K562 (cell line): Measurements from ENCODE around the gene CD99L2. TPM values are rescaled to one million over a fixed set of nuclear protein-coding genes. Genes with fewer than 3 reads are reported as not detected.

ENCODE experiments used
- ATAC-seq: fragments of 200-7000 bp; cut with Tn5 transposase; 3 replicates; pipeline ENCODE4 v1.9.1; 2020; ENCODE audit warnings: moderate library complexity
- BruUV-seq: library from RNA; stranded (reverse); fragments of 400-500 nt; replicated peaks from 2 replicates; lab custom pipeline; 2021; lab: Mats Ljungman, UMichigan
- CTCF ChIA-PET: fragments of 300-600 bp; formaldehyde crosslinking; extraction: SDS; loops from one replicate; lab custom pipeline; 2021; ENCODE audit warnings: low intra/inter-chr PET ratio; lab: Yijun Ruan, JAX
- POLR2A ChIA-PET: fragments of 300-600, 350-650 bp; sonication (Branson Sonifier 250); formaldehyde crosslinking; extraction: SDS; loops from one replicate; lab custom pipeline; 2021; ENCODE audit warnings: antibody characterized with exemption, inconsistent platforms; lab: Yijun Ruan, JAX
- DNase-seq, 4 experiments: peaks; one replicate each; pipeline versions ENCODE4 v3.0.0 to v3.0.0-alpha.2; 2011 to 2018; ENCODE audit warnings: low spot score in 3 of 4, mixed read lengths in 3 of 4; ENCODE audit errors: extremely low read depth in 1 of 4
- FAIRE-seq: peaks from 2 replicates; lab custom pipeline; 2011; peaks lifted over from hg19 to GRCh38; lab: Jason Lieb, UNC
- H2AFZ ChIP-seq: 2 replicates; pipeline ENCODE4 v1.6.0; 2011; ENCODE audit warnings: low read depth, low read length, control low read depth, inconsistent platforms
- H3K27ac ChIP-seq: fragments of 200-600 bp; 3 replicates; pipeline ENCODE4 v1.8.0; 2011; ENCODE audit warnings: low read depth, mild to moderate bottlenecking, control low read depth, inconsistent platforms, low read length, moderate library complexity, mixed read lengths; ENCODE audit errors: extremely low read depth
- H3K27me3 ChIP-seq, 2 experiments: fragments of 300-600 bp in 1 of 2; 2 replicates in 1 of 2; 3 replicates in 1 of 2; pipeline versions ENCODE4 v1.6.0 to v1.8.0; 2011; ENCODE audit warnings: inconsistent platforms in 2 of 2, low read length in 2 of 2, mild to moderate bottlenecking in 1 of 2, mixed read lengths in 1 of 2, moderate library complexity in 1 of 2; ENCODE audit not compliant: control insufficient read depth in 2 of 2, insufficient read depth in 2 of 2
- H3K36me3 ChIP-seq: fragments of 300-600 bp; 3 replicates; pipeline ENCODE4 v1.8.0; 2011; ENCODE audit warnings: mild to moderate bottlenecking, low read length, inconsistent platforms; ENCODE audit not compliant: control insufficient read depth, insufficient read depth
- H3K4me1 ChIP-seq, 2 experiments: fragments of 200-600 bp in 1 of 2; replicated peaks in 1 of 2; 2 replicates in 1 of 2; 3 replicates in 1 of 2; pipeline versions ENCODE4 v1.5.1 to v1.8.0; 2011; ENCODE audit warnings: inconsistent platforms in 2 of 2, low read length in 2 of 2, mild to moderate bottlenecking in 1 of 2, mixed read lengths in 1 of 2, moderate library complexity in 1 of 2; ENCODE audit not compliant: control insufficient read depth in 2 of 2, insufficient read depth in 2 of 2
- H3K4me2 ChIP-seq: 2 replicates; pipeline ENCODE4 v1.6.1; 2011; ENCODE audit warnings: low read length, control low read depth, inconsistent platforms, mixed read lengths; ENCODE audit not compliant: insufficient read depth
- H3K4me3 ChIP-seq: fragments of 200-600 bp; sonication (generic), shearing (Covaris generic); 2 replicates; pipeline ENCODE4 v1.5.1; 2016; ENCODE audit warnings: control low read depth, inconsistent platforms
- H3K79me2 ChIP-seq: fragments of 200-600 bp; 3 replicates; pipeline ENCODE4 v1.8.0; 2011; ENCODE audit warnings: low read length, inconsistent platforms; ENCODE audit not compliant: control insufficient read depth, insufficient read depth
- H3K9ac ChIP-seq, 2 experiments: 2 replicates each; pipeline versions ENCODE4 v1.6.0 to v1.6.1; 2011; ENCODE audit warnings: low read depth in 2 of 2, low read length in 2 of 2, control low read depth in 1 of 2, inconsistent platforms in 1 of 2, mild to moderate bottlenecking in 1 of 2, mixed read lengths in 1 of 2; ENCODE audit not compliant: insufficient read depth in 1 of 2
- H3K9me1 ChIP-seq: one replicate; pipeline ENCODE4 v1.6.0; 2011; ENCODE audit warnings: inconsistent platforms, mild to moderate bottlenecking, low read length, moderate library complexity; ENCODE audit not compliant: control insufficient read depth, insufficient read depth
- H3K9me3 ChIP-seq: replicated peaks from 2 replicates; pipeline ENCODE4 v1.5.1; 2011; ENCODE audit warnings: low read depth, low read length, inconsistent platforms; ENCODE audit not compliant: control insufficient read depth, insufficient read depth
- H4K20me1 ChIP-seq: replicated peaks from 2 replicates; pipeline ENCODE4 v1.6.1; 2011; ENCODE audit warnings: low read length, inconsistent platforms, mixed read lengths; ENCODE audit not compliant: control insufficient read depth, insufficient read depth
- ARHGAP35 ChIP-seq: fragments of 450-650 bp; IDR thresholded peaks from 2 replicates; pipeline ENCODE4 v1.6.1; 2018; ENCODE audit not compliant: partially characterized antibody
- PATZ1 ChIP-seq: fragments of 250-450 bp; sonication (Bioruptor Pico); IDR thresholded peaks from 2 replicates; pipeline ENCODE4 v1.5.0; 2020; ENCODE audit warnings: mild to moderate bottlenecking, borderline replicate concordance
- PCBP1 ChIP-seq: fragments of 200-400 bp; formaldehyde crosslinking; IDR thresholded peaks from 2 replicates; pipeline ENCODE4 v1.6.1; 2018; ENCODE audit warnings: mild to moderate bottlenecking, low read depth, low read length; ENCODE audit not compliant: poor library complexity, severe bottlenecking
- PREB ChIP-seq: sonication (generic); formaldehyde crosslinking; IDR thresholded peaks from 2 replicates; pipeline ENCODE4 v1.8.1; 2023; ENCODE audit warnings: mild to moderate bottlenecking, missing genetic modification reagents
- PYGO2 ChIP-seq: fragments of 450-650 bp; IDR thresholded peaks from 2 replicates; pipeline ENCODE4 v1.6.1; 2016; ENCODE audit warnings: mild to moderate bottlenecking, missing genetic modification characterization, moderate library complexity, missing compliant biosample characterization
- RBM25 ChIP-seq: fragments of 200-400 bp; formaldehyde crosslinking; IDR thresholded peaks from 2 replicates; pipeline ENCODE4 v1.6.1; 2018; ENCODE audit warnings: low read length, low read depth, moderate library complexity; ENCODE audit not compliant: severe bottlenecking
- RBM39 ChIP-seq: fragments of 200-400 bp; formaldehyde crosslinking; optimal IDR thresholded peaks from 2 replicates; pipeline ENCODE3; 2018; ENCODE audit warnings: low read depth, low read length
- RHOXF2B ChIP-seq: fragments of 250-450 bp; sonication (Bioruptor Pico); conservative IDR thresholded peaks from 2 replicates; pipeline ENCODE4 v1.5.1; 2021
- SMARCC2 ChIP-seq: fragments of 450-650 bp; IDR thresholded peaks from 2 replicates; pipeline ENCODE4 v1.6.1; 2017; ENCODE audit warnings: antibody characterized with exemption, moderate library complexity, mild to moderate bottlenecking, low read depth
- TCF7 ChIP-seq: sonication (generic); IDR thresholded peaks from 2 replicates; pipeline ENCODE4 v1.6.1; 2016; ENCODE audit warnings: antibody characterized with exemption, borderline replicate concordance
- TEAD1 ChIP-seq, 2 experiments: fragments of 450-650 bp in 1 of 2; sonication (generic) in 1 of 2; formaldehyde crosslinking; IDR thresholded peaks; 2 replicates each; pipeline versions ENCODE4 v1.4.0 to v1.8.0; 2020 to 2022; ENCODE audit warnings: mild to moderate bottlenecking in 2 of 2, missing genetic modification reagents in 1 of 2
- ZEB2 ChIP-seq: fragments of 450-650 bp; IDR thresholded peaks from 2 replicates; pipeline ENCODE4 v1.6.1; 2016
- ZFP36 ChIP-seq: fragments of 150-350 bp; IDR thresholded peaks from 2 replicates; pipeline ENCODE4 v1.6.1; 2018; ENCODE audit warnings: low read length, low read depth; ENCODE audit not compliant: partially characterized antibody
- ZNF217 ChIP-seq: sonication (generic); formaldehyde crosslinking; IDR thresholded peaks from 2 replicates; pipeline ENCODE4 v1.8.0; 2022; ENCODE audit warnings: mild to moderate bottlenecking, missing genetic modification reagents
- ZNF586 ChIP-seq: fragments of 450-650 bp; formaldehyde crosslinking; conservative IDR thresholded peaks from 2 replicates; pipeline ENCODE4 v1.4.0; 2020; ENCODE audit warnings: mild to moderate bottlenecking, moderate library complexity
- WGBS: fragments of 100-300 bp; shearing (Covaris generic); methylation state at CpG from one replicate; pipeline ENCODE4 v1.1.6; 2016; ENCODE audit warnings: low coverage, mixed read lengths; ENCODE audit not compliant: insufficient coverage; ENCODE audit errors: missing lambda C conversion rate; 5-methylcytosine and 5-hydroxymethylcytosine counted together
- in situ Hi-C: fragments of 300-500 bp; cut with MboI; formaldehyde crosslinking; loops from 4 replicates; pipeline ENCODE4 v1.15.0; 2018; ENCODE audit warnings: inconsistent platforms, mixed read lengths
- intact Hi-C: fragments of 100-400 bp; cut with micrococcal nuclease; formaldehyde crosslinking; loops from 2 replicates; pipeline ENCODE4 v1.14.2; 2022
- polyA plus RNA-seq, 8 experiments: library from polyadenylated mRNA; depleted of rRNA in 4 of 8; stranded (reverse) in 5 of 8; unstranded in 3 of 8; fragments of >200 nt; fragmentation: Nextera tagmentation in 2 of 8; fragmentation: Illumina TruSeq in 1 of 8; extraction: Ambion mirVana in 2 of 8; extraction: Trizol in 1 of 8; gene quantifications; 2 replicates each; pipeline versions ENCODE4 v1.2.1 to v1.2.3, GENCODE V29; 2011 to 2014; ENCODE audit warnings: inconsistent platforms in 1 of 8, missing spikeins in 1 of 8
- total RNA-seq, 7 experiments: library from RNA; depleted of rRNA in 6 of 7; stranded (reverse); fragments of >200 nt in 6 of 7; fragmentation: Illumina TruSeq in 2 of 7; extraction: Trizol in 2 of 7; gene quantifications; 2 replicates each; pipeline versions ENCODE4 v1.2.1 to v1.2.3, GENCODE V29; 2011 to 2021; ENCODE audit warnings: low replicate concordance in 1 of 7

Gene CD99L2
- total and polyA plus RNA-seq, 9 of the 15 experiments (the other 6 are each of a cell fraction or from before 2014, with no cell fraction given) = 0.76 to 19.0 (median 11.9) TPM

GRCh38 chrX:150763303-150763797 is 135.1 kb downstream of the CD99L2 start:
- Histone ChIP-seq H3K27ac (no peak overlapping the region), H3K4me2 (no peak overlapping the region), H4K20me1 (no peaks in the 10 kb centered on the region), H3K9me1 (no peaks in the 10 kb centered on the region), H3K9ac (no peak overlapping the region), H3K9me3 (no peaks in the 10 kb centered on the region), H3K4me3 (no peak overlapping the region), H3K79me2 (no peaks in the 10 kb centered on the region), H2AFZ (no peak overlapping the region), H3K27me3 (no peaks in the 10 kb centered on the region), H3K36me3 (peaks cover 10% of the 10 kb centered on the region; the same call in 2 of the 3 replicates), H3K4me1 (peaks cover 16 to 18% of the 10 kb centered on the region in 2 experiments; a peak in 4 of 5 replicates)
- FAIRE-seq (no peak), DNase-seq (no peak), ATAC-seq (no peak)
- POLR2A ChIA-PET = interaction anchor here (0.8 kb wide), 1 partner anchor 12 kb away, joined by 3 read pairs; no protein-coding TSS in a partner anchor
- 86% methylated on average over 11 of the region's 13 CpGs for WGBS
- intact Hi-C loops = no loop called here
- TF ChIP-seq ARHGAP35 (no peak), ZNF586 (CRISPR knock-in tag) (no peak), ZNF217 (CRISPR knock-in tag) (no peak), RHOXF2B (CRISPR knock-in tag) (no peak), RBM25 (no peak), RBM39 (no peak), TCF7 (no peak), ZEB2 (no peak), SMARCC2 (no peak), TEAD1 (CRISPR knock-in tag; IDR thresholded peaks at IDR 0.05) (no peak), PREB (CRISPR knock-in tag) (no peak), PATZ1 (CRISPR knock-in tag) (no peak), PYGO2 (tag) (no peak), PCBP1 (no peak), ZFP36 (no peak)
- CTCF ChIA-PET = no interaction called here
- in situ Hi-C loops = loop anchor here (25.0 kb wide), 1 partner anchor 924 kb away; the partner anchor contains the start of gene PRRG3
- no TSS peak for BruUV-seq
